Glutamatergic neuron (in vitro differentiated cells): ENCODE measurements around the gene USP47. TPM values are rescaled to one million over a fixed set of nuclear protein-coding genes. Genes with fewer than 3 reads are reported as not detected.

Source experiments
- DNase-seq: peaks from one replicate; pipeline ENCODE4 v3.0.0; 2022
- H3K27ac Mint-ChIP-seq: one replicate; pipeline ENCODE4 v1.8.0; 2020; ENCODE audit warnings: mild to moderate bottlenecking, mixed read lengths, inconsistent platforms; ENCODE audit not compliant: unreplicated experiment
- H3K27me3 Mint-ChIP-seq: one replicate; pipeline ENCODE4 v1.8.0; 2020; ENCODE audit warnings: mild to moderate bottlenecking, moderate library complexity, mixed read lengths, inconsistent platforms; ENCODE audit not compliant: unreplicated experiment
- H3K36me3 Mint-ChIP-seq: one replicate; pipeline ENCODE4 v1.8.0; 2020; ENCODE audit warnings: mild to moderate bottlenecking, mixed read lengths, inconsistent platforms; ENCODE audit not compliant: unreplicated experiment
- H3K4me1 Mint-ChIP-seq: one replicate; pipeline ENCODE4 v1.8.0; 2020; ENCODE audit warnings: mild to moderate bottlenecking, low read depth, mixed read lengths, inconsistent platforms; ENCODE audit not compliant: unreplicated experiment
- H3K4me3 Mint-ChIP-seq: one replicate; pipeline ENCODE4 v1.8.0; 2020; ENCODE audit warnings: mild to moderate bottlenecking, mixed read lengths, inconsistent platforms; ENCODE audit not compliant: unreplicated experiment
- H3K9me3 Mint-ChIP-seq: one replicate; pipeline ENCODE4 v1.8.0; 2020; ENCODE audit warnings: mild to moderate bottlenecking, moderate library complexity, mixed read lengths, inconsistent platforms; ENCODE audit not compliant: unreplicated experiment
- total RNA-seq: library from RNA; stranded (reverse); fragmentation: NEBNext Ultra II Directional; extraction: Animal tissue kit (Norgen Biotek cat#: 25700); gene quantifications from one replicate; pipeline ENCODE4 v1.2.1, GENCODE V29; 2021; ENCODE audit not compliant: unreplicated experiment
- TF ChIP-seq, protein P1 (sequence below): fragments of 200-600 bp; sonication (generic); IDR thresholded peaks from one replicate; pipeline ENCODE4 v1.5.0; 2021; ENCODE audit not compliant: partially characterized antibody, unreplicated experiment

USP47 gene
- total RNA-seq, 1 donor from 2014 or later = 63.4 TPM

DNA sequence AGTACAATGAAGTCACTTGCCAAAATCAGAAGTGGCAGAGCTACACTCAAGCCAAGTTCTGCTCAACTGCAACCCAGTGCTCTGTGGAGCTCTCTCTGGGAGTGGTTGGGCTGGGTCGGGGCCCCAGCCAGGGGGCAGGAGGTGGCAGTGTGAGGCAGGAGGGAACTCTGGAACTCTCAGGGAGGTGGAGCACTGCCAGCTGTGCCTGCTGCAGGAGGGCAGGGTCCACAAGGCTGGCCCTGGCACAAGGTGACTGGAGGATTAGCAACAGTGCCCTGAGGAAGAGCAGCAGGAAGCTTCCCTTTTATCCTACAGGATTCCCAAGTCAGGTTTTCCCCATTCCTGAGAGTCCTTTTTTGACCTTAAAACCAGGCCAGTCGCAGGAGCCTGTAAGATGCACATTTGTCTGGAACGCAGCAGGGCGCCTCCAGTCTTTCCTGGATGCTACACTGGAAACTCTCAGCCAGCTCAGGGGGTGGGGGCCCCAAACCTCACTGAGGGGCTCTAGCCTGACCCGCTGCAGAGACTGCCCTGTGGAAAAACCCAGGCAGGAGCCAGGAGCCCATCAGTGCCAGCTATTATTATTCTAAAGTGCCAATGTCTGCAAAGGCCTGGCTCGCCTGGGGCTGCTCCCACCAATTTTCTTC is 134.8 kb downstream of the USP47 start:
- Mint-ChIP-seq H3K4me1 (peaks cover 52% of the 10 kb centered on the region), H3K4me3 (no peak overlapping the region), H3K27ac (peak overlapping the region; percentile 8), H3K9me3 (peaks cover 9% of the 10 kb centered on the region), H3K27me3 (peaks cover 9% of the 10 kb centered on the region), H3K36me3 (no peaks in the 10 kb centered on the region)
- no peak for DNase-seq
- TF ChIP-seq, protein P1, sequence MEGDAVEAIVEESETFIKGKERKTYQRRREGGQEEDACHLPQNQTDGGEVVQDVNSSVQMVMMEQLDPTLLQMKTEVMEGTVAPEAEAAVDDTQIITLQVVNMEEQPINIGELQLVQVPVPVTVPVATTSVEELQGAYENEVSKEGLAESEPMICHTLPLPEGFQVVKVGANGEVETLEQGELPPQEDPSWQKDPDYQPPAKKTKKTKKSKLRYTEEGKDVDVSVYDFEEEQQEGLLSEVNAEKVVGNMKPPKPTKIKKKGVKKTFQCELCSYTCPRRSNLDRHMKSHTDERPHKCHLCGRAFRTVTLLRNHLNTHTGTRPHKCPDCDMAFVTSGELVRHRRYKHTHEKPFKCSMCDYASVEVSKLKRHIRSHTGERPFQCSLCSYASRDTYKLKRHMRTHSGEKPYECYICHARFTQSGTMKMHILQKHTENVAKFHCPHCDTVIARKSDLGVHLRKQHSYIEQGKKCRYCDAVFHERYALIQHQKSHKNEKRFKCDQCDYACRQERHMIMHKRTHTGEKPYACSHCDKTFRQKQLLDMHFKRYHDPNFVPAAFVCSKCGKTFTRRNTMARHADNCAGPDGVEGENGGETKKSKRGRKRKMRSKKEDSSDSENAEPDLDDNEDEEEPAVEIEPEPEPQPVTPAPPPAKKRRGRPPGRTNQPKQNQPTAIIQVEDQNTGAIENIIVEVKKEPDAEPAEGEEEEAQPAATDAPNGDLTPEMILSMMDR = no peak

DNA sequence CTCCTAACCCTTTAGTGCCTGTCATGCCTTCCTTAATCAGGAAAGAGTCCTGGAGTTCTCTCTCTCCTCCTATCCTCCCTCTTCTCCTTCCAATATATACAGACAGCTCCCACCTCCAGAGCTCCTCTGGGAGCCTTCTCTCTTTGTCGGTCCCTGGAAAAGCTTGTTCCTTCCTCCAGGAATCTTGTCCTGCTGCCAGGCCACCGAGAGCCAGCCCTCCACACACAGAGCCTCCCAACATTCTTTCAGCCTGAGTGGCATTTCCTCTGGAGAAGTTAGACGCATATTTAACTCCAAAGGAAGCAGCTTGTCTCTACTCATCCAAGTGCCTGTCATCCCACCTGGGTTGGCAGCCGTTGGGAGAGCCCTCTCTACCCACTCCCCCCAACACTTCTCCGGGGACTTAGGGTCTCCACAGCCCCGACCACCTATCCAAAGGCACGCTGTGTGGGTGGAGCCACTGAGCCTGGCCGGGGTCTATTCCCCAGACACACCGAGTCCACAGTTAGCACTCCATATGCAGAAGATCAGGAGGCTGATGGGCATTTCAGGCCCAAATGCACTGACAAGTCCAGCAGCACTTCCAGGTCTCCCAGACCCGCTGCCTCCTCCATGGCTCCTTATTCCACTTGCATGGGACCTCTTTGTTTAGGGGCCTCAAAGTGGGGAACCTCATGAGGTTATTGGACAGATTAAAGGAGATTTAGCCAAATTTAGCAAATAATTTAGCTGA is 135.6 kb downstream of the USP47 start:
- H3K27me3 Mint-ChIP-seq = peaks cover 8% of the 10 kb centered on the region
- peak overlapping the region; percentile 35 for H3K4me3 Mint-ChIP-seq
- no peaks in the 10 kb centered on the region for H3K36me3 Mint-ChIP-seq
- TF ChIP-seq, protein P1 = no peak
- peaks cover 49% of the 10 kb centered on the region for H3K4me1 Mint-ChIP-seq
- DNase-seq = no peak
- peaks cover 12% of the 10 kb centered on the region for H3K9me3 Mint-ChIP-seq
- H3K27ac Mint-ChIP-seq = peak overlapping the region; percentile 43

DNA sequence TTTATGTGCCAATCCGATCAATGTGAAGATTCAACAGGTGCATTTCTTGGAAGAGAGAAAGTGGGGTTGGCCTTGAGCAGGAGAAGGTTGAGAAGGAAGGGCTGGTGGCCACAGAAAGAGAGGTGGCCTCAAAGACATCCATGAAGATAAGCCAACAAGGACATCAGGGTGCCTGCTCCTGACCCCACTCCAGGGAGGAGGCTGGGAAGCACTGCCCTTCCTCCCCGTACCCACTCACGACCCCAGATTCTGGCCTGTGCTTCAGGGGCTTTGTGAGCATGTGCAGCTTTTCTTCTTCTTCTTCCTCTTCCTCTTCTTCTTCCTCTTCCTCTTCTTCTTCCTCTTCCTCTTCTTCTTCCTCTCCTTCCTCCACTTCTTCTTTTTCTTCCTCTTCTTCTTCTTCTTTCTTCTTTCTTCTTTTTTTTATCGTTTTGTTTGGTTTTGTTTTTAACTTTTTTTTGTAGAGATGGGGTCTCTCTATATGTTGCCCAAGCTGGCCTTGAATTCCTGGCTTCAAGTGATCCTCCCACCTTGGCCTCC is 136.4 kb downstream of the USP47 start:
- no peak for DNase-seq
- Mint-ChIP-seq H3K4me1 (peaks cover 46% of the 10 kb centered on the region), H3K36me3 (no peaks in the 10 kb centered on the region), H3K27ac (peak overlapping the region; percentile 87), H3K9me3 (peaks cover 12% of the 10 kb centered on the region), H3K4me3 (peak overlapping the region; percentile 28), H3K27me3 (peaks cover 8% of the 10 kb centered on the region)
- TF ChIP-seq, protein P1 = no peak

DNA sequence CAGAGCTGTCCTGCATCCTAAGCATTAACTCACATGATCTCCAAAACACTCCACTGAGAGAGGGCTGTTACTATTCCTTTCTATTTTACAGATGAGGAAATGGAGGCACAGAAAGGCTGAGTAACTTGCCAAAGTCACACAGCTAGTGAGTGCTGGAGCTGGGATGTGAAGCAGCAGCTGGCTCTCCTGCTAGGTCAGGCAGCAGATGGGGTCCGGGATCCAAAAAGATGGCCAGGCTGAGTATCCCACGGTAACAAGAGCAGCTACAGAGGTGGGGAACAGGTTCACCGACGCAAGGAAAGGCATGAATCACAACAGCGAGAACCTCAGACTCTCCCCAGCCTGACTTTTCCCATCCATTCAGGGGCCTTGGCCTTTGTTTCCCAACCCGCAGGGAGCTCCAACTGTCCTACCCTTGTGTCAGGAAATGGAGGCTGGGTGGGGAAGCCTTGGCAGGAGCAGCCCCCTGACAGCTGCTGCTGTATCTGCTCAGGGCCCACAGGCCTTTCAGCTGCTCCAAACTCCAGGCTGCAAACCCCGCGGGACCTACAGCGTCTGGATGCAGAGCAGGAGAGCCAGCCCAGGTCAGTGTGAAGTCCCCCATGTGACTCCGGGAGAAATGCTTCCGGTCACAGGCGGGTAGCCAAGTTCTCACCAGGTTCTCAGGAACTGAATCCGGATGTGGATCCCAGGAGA is 137.2 kb downstream of the USP47 start:
- DNase-seq = peak; percentile 86
- Mint-ChIP-seq H3K27me3 (peaks cover 8% of the 10 kb centered on the region), H3K27ac (peak overlapping the region; percentile 87), H3K36me3 (no peaks in the 10 kb centered on the region), H3K9me3 (peaks cover 11% of the 10 kb centered on the region), H3K4me3 (no peak overlapping the region), H3K4me1 (peaks cover 38% of the 10 kb centered on the region)
- TF ChIP-seq, protein P1 = no peak
